Mesenchymal stem cell (in vitro differentiated cells and primary cell): ENCODE results near the gene FNTB.
A peak's percentile ranks its signal among the peaks of the same experiment; 100 is the strongest.

ENCODE experiments used
- DNase-seq: peaks from one replicate; pipeline ENCODE4 v3.0.0-alpha.2; 2013
- H2AFZ ChIP-seq: one replicate; pipeline ENCODE4 v1.6.1; 2013; ENCODE audit warnings: low read depth, mild to moderate bottlenecking, control low read depth, inconsistent platforms, low read length, moderate library complexity
- H2AK5ac ChIP-seq: 2 replicates; pipeline ENCODE4 v1.6.1; 2013; ENCODE audit warnings: low read length, moderate library complexity, mild to moderate bottlenecking, inconsistent platforms; ENCODE audit not compliant: severe bottlenecking
- H2BK120ac ChIP-seq: one replicate; pipeline ENCODE4 v1.6.1; 2013; ENCODE audit warnings: low read depth, mild to moderate bottlenecking, inconsistent platforms, low read length, moderate library complexity
- H2BK12ac ChIP-seq, 2 experiments: one replicate each; pipeline ENCODE4 v1.6.1; 2013; ENCODE audit warnings: inconsistent platforms in 2 of 2, low read length in 2 of 2, mild to moderate bottlenecking in 2 of 2, moderate library complexity in 2 of 2, control low read depth in 1 of 2
- H2BK15ac ChIP-seq: one replicate; pipeline ENCODE4 v1.6.1; 2013; ENCODE audit warnings: mild to moderate bottlenecking, low read depth, inconsistent platforms; ENCODE audit not compliant: poor library complexity, severe bottlenecking
- H2BK5ac ChIP-seq: 2 replicates; pipeline ENCODE4 v1.6.1; 2013; ENCODE audit warnings: low read depth, mild to moderate bottlenecking, low read length, control low read depth, inconsistent platforms; ENCODE audit not compliant: poor library complexity, severe bottlenecking
- H3K14ac ChIP-seq, 2 experiments: one replicate each; pipeline ENCODE4 v1.6.1; 2013; ENCODE audit warnings: inconsistent platforms in 2 of 2, low read length in 2 of 2, control low read depth in 1 of 2, mild to moderate bottlenecking in 1 of 2, moderate library complexity in 1 of 2
- H3K18ac ChIP-seq, 2 experiments: one replicate each; pipeline ENCODE4 v1.6.1; 2013; ENCODE audit warnings: inconsistent platforms in 2 of 2, low read length in 2 of 2, control low read depth in 1 of 2, low read depth in 1 of 2, mild to moderate bottlenecking in 1 of 2
- H3K23ac ChIP-seq, 2 experiments: one replicate each; pipeline ENCODE4 v1.6.1; 2013; ENCODE audit warnings: inconsistent platforms in 2 of 2, low read length in 2 of 2, mild to moderate bottlenecking in 2 of 2, moderate library complexity in 2 of 2, control low read depth in 1 of 2
- H3K27ac ChIP-seq: 2 replicates; pipeline ENCODE4 v1.5.1; 2013; ENCODE audit warnings: mild to moderate bottlenecking, moderate library complexity, low read length, control low read depth, inconsistent platforms; ENCODE audit not compliant: poor library complexity, severe bottlenecking
- H3K27me3 ChIP-seq, 2 experiments: 2 replicates each; pipeline versions ENCODE4 v1.6.1 to v1.7.0; 2013; ENCODE audit warnings: low read length in 2 of 2, mild to moderate bottlenecking in 2 of 2, moderate library complexity in 2 of 2, control low read depth in 1 of 2, inconsistent platforms in 1 of 2; ENCODE audit not compliant: control insufficient read depth in 1 of 2, insufficient read depth in 1 of 2
- H3K36me3 ChIP-seq, 2 experiments: 2 replicates each; pipeline versions ENCODE4 v1.6.1 to v1.7.0; 2013; ENCODE audit warnings: low read length in 2 of 2, control low read depth in 1 of 2, inconsistent platforms in 1 of 2, low read depth in 1 of 2, mild to moderate bottlenecking in 1 of 2; ENCODE audit not compliant: insufficient read depth in 2 of 2, control insufficient read depth in 1 of 2
- H3K4ac ChIP-seq, 2 experiments: one replicate each; pipeline ENCODE4 v1.6.1; 2013; ENCODE audit warnings: inconsistent platforms in 2 of 2, low read length in 2 of 2, mild to moderate bottlenecking in 2 of 2, moderate library complexity in 2 of 2, control low read depth in 1 of 2, low read depth in 1 of 2
- H3K4me1 ChIP-seq: 2 replicates; pipeline ENCODE4 v1.6.1; 2013; ENCODE audit warnings: low read depth, low read length, control low read depth; ENCODE audit not compliant: control insufficient read depth, insufficient read depth
- H3K4me2 ChIP-seq: 2 replicates; pipeline ENCODE4 v1.6.1; 2013; ENCODE audit warnings: low read length, mild to moderate bottlenecking, inconsistent platforms; ENCODE audit not compliant: poor library complexity, severe bottlenecking
- H3K4me3 ChIP-seq, 2 experiments: 2 replicates each; pipeline versions ENCODE4 v1.5.1 to v1.7.0; 2013; ENCODE audit warnings: low read length in 2 of 2, mild to moderate bottlenecking in 2 of 2, control low read depth in 1 of 2, low read depth in 1 of 2; ENCODE audit not compliant: insufficient read depth in 1 of 2
- H3K79me1 ChIP-seq: replicated peaks from 2 replicates; pipeline ENCODE4 v1.6.1; 2013; ENCODE audit warnings: mild to moderate bottlenecking, control low read depth, low read length, inconsistent platforms; ENCODE audit not compliant: poor library complexity, severe bottlenecking
- H3K9ac ChIP-seq: 2 replicates; pipeline ENCODE4 v1.7.0; 2013; ENCODE audit warnings: mild to moderate bottlenecking, low read length, moderate library complexity
- H3K9me3 ChIP-seq: 2 replicates; pipeline ENCODE4 v1.7.0; 2013; ENCODE audit warnings: mild to moderate bottlenecking, low read length; ENCODE audit not compliant: control insufficient read depth
- H4K8ac ChIP-seq: one replicate; pipeline ENCODE4 v1.6.1; 2013; ENCODE audit warnings: inconsistent platforms, mild to moderate bottlenecking, low read length, moderate library complexity
- H4K91ac ChIP-seq: one replicate; pipeline ENCODE4 v1.6.1; 2013; ENCODE audit warnings: mild to moderate bottlenecking, low read length, inconsistent platforms
- WGBS: methylation state at CpG from one replicate; pipeline ENCODE4 v1.1.7; 2013; ENCODE audit warnings: mixed read lengths; 5-methylcytosine and 5-hydroxymethylcytosine counted together

Gene FNTB

GRCh38 chr14:64971943-64972791 lies 14.5 kb upstream of the FNTB start, which contains the start of gene RAB15:
TSS of gene RAB15 (minus strand) at chr14:64972336. CDS start at chr14:64972076, 260 bp downstream.
- H3K9me3 ChIP-seq = no peaks in the 10 kb centered on the region
- H2AFZ ChIP-seq = peak within 1 kb of the TSS; percentile 94
- WGBS = 6% methylated on average over 43 of the region's 96 CpGs
- peaks cover 0 to 10% of the 10 kb centered on the region in 2 experiments for H3K27me3 ChIP-seq
- peak within 1 kb of the TSS; percentile 74 for H2AK5ac ChIP-seq
- peak within 1 kb of the TSS; percentile 53 for H4K8ac ChIP-seq
- H3K23ac ChIP-seq = peak within 1 kb of the TSS in 1 of 2 experiments; percentile 87
- peak within 1 kb of the TSS; percentile 60 for H3K27ac ChIP-seq
- peak within 1 kb of the TSS; percentile 88 for H3K4me2 ChIP-seq
- H3K9ac ChIP-seq = peak within 1 kb of the TSS; percentile 82
- H2BK5ac ChIP-seq = peak within 1 kb of the TSS; percentile 10
- no peaks in the 10 kb centered on the region for H3K79me1 ChIP-seq
- H3K36me3 ChIP-seq = peaks cover 0 to 2% of the 10 kb centered on the region in 2 experiments
- H2BK120ac ChIP-seq = no peak within 1 kb of the TSS
- peak; percentile 24 for DNase-seq
- peaks cover 30% of the 10 kb centered on the region for H3K4me1 ChIP-seq
- H3K18ac ChIP-seq = peak within 1 kb of the TSS; percentile 21 to 91
- peak within 1 kb of the TSS in 1 of 2 experiments; percentile 35 for H3K4ac ChIP-seq
- no peak within 1 kb of the TSS for H2BK15ac ChIP-seq
- no peak within 1 kb of the TSS for H4K91ac ChIP-seq
- no peak within 1 kb of the TSS for H2BK12ac ChIP-seq
- peak within 1 kb of the TSS in 1 of 2 experiments; percentile 75 for H3K14ac ChIP-seq
- H3K4me3 ChIP-seq = peak within 1 kb of the TSS; percentile 77 to 80

- WGBS = 89% methylated on average over 7 of the region's 8 CpGs
- Histone ChIP-seq H3K23ac (no peak overlapping the region), H3K4me3 (no peak overlapping the region)
These were observed 13.7 kb upstream of the FNTB start for GRCh38 chr14:64973026-64973442.

GRCh38 chr14:64973826-64974225 lies 12.9 kb upstream of the FNTB start:
- no peak overlapping the region for H2AK5ac ChIP-seq
- 95% methylated on average over 9 of the region's 9 CpGs for WGBS

More at GRCh38 chr14:64973026-64973442, 13.7 kb upstream of the FNTB start:
- H4K8ac ChIP-seq = no peak overlapping the region
- H3K27me3 ChIP-seq = peaks cover 0 to 11% of the 10 kb centered on the region in 2 experiments
- no peak overlapping the region for H3K4ac ChIP-seq
- H2AFZ ChIP-seq = no peak overlapping the region
- no peak overlapping the region for H2BK15ac ChIP-seq
- no peak overlapping the region for H3K9ac ChIP-seq
- no peak overlapping the region for H2BK120ac ChIP-seq
- no peak overlapping the region for H4K91ac ChIP-seq
- no peak for DNase-seq
- no peak overlapping the region for H3K18ac ChIP-seq
- H2BK5ac ChIP-seq = no peak overlapping the region
- H2BK12ac ChIP-seq = no peak overlapping the region
- H3K27ac ChIP-seq = no peak overlapping the region
- peaks cover 23% of the 10 kb centered on the region for H3K4me1 ChIP-seq
- H2AK5ac ChIP-seq = no peak overlapping the region
- no peak overlapping the region for H3K4me2 ChIP-seq
- no peaks in the 10 kb centered on the region for H3K36me3 ChIP-seq
- no peak overlapping the region for H3K14ac ChIP-seq
- H3K79me1 ChIP-seq = no peaks in the 10 kb centered on the region
- no peaks in the 10 kb centered on the region for H3K9me3 ChIP-seq

GRCh38 chr14:64974563-64974962 lies 12.1 kb upstream of the FNTB start:
- Histone ChIP-seq H2BK120ac (no peak overlapping the region), H2AK5ac (no peak overlapping the region), H2BK5ac (no peak overlapping the region), H3K27me3 (peaks cover 0 to 11% of the 10 kb centered on the region in 2 experiments), H3K4ac (no peak overlapping the region), H3K4me2 (no peak overlapping the region), H3K79me1 (no peaks in the 10 kb centered on the region), H4K8ac (no peak overlapping the region), H2BK12ac (no peak overlapping the region), H3K23ac (no peak overlapping the region), H3K9me3 (no peaks in the 10 kb centered on the region), H3K27ac (no peak overlapping the region), H3K14ac (no peak overlapping the region), H3K18ac (no peak overlapping the region), H3K36me3 (no peaks in the 10 kb centered on the region), H3K4me3 (no peak overlapping the region), H3K9ac (no peak overlapping the region), H4K91ac (no peak overlapping the region), H3K4me1 (peaks cover 19% of the 10 kb centered on the region), H2AFZ (no peak overlapping the region), H2BK15ac (no peak overlapping the region)
- DNase-seq = no peak
- WGBS = 48% methylated on average over 8 of the region's 8 CpGs

More at GRCh38 chr14:64973826-64974225, 12.9 kb upstream of the FNTB start:
- Histone ChIP-seq H3K79me1 (no peaks in the 10 kb centered on the region), H2BK120ac (no peak overlapping the region), H2BK12ac (no peak overlapping the region), H3K4me2 (no peak overlapping the region), H3K4ac (no peak overlapping the region), H3K9me3 (no peaks in the 10 kb centered on the region), H3K4me3 (no peak overlapping the region), H3K23ac (no peak overlapping the region), H3K18ac (no peak overlapping the region), H3K9ac (no peak overlapping the region), H3K14ac (no peak overlapping the region), H3K27me3 (peaks cover 0 to 11% of the 10 kb centered on the region in 2 experiments), H2BK5ac (no peak overlapping the region), H4K8ac (no peak overlapping the region), H3K4me1 (peaks cover 18% of the 10 kb centered on the region), H3K27ac (no peak overlapping the region), H2BK15ac (no peak overlapping the region), H3K36me3 (no peaks in the 10 kb centered on the region), H4K91ac (no peak overlapping the region), H2AFZ (no peak overlapping the region)
- no peak for DNase-seq
